ENCODE data around the gene ZMYM2. TPM values are rescaled to one million over a fixed set of nuclear protein-coding genes. Genes with fewer than 3 reads are reported as not detected.

The ZMYM2 gene
- polyA plus RNA-seq, 2 donors = 15.8 to 26.3 TPM

- no peak overlapping the region for H3K27ac ChIP-seq (ENCODE audit: low read depth in 2 of 2, low read length in 1 of 2)
- H3K27me3 ChIP-seq (ENCODE audit: control insufficient read depth in 1 of 2, insufficient read depth in 2 of 2, low read length in 2 of 2) = no peaks in the 10 kb centered on the region
- no peak overlapping the region for H3K4me3 ChIP-seq (ENCODE audit: low read depth in 1 of 2, low read length in 2 of 2)
- no peaks in the 10 kb centered on the region for H3K9me3 ChIP-seq (ENCODE audit: control insufficient read depth in 2 of 2, insufficient read depth in 1 of 2, low read depth in 1 of 2, low read length in 1 of 2)
- no peaks in the 10 kb centered on the region for H3K4me1 ChIP-seq (ENCODE audit: control insufficient read depth in 2 of 2, insufficient read depth in 2 of 2, low read length in 1 of 2)
- WGBS, 2 donors = 97 to 98% methylated on average over 7 of the region's 7 CpGs
- H3K36me3 ChIP-seq (ENCODE audit: control insufficient read depth in 2 of 2, insufficient read depth in 2 of 2, low read length in 1 of 2) = peaks cover 0 to 8% of the 10 kb centered on the region in 2 donors
Observed at GRCh38 chr13:20080377-20081164, 122.0 kb downstream of the ZMYM2 start.

GRCh38 chr13:20090349-20090748, 131.8 kb downstream of the ZMYM2 start:
- no peaks in the 10 kb centered on the region for H3K9me3 ChIP-seq (ENCODE audit: control insufficient read depth in 2 of 2, insufficient read depth in 1 of 2, low read depth in 1 of 2, low read length in 1 of 2)
- no peak overlapping the region for H3K4me3 ChIP-seq (ENCODE audit: low read depth in 1 of 2, low read length in 2 of 2)
- no peak overlapping the region for H3K27ac ChIP-seq (ENCODE audit: low read depth in 2 of 2, low read length in 1 of 2)
- H3K36me3 ChIP-seq (ENCODE audit: control insufficient read depth in 2 of 2, insufficient read depth in 2 of 2, low read length in 1 of 2) = no peaks in the 10 kb centered on the region
- WGBS, 2 donors = 34 to 50% methylated on average over 1 of the region's 1 CpG
- no peaks in the 10 kb centered on the region for H3K27me3 ChIP-seq (ENCODE audit: control insufficient read depth in 1 of 2, insufficient read depth in 2 of 2, low read length in 2 of 2)
- H3K4me1 ChIP-seq (ENCODE audit: control insufficient read depth in 2 of 2, insufficient read depth in 2 of 2, low read length in 1 of 2) = no peaks in the 10 kb centered on the region

- Histone ChIP-seq H3K4me3 (ENCODE audit: low read depth in 1 of 2, low read length in 2 of 2) (no peak overlapping the region), H3K27ac (ENCODE audit: low read depth in 2 of 2, low read length in 1 of 2) (no peak overlapping the region), H3K36me3 (ENCODE audit: control insufficient read depth in 2 of 2, insufficient read depth in 2 of 2, low read length in 1 of 2) (no peaks in the 10 kb centered on the region), H3K4me1 (ENCODE audit: control insufficient read depth in 2 of 2, insufficient read depth in 2 of 2, low read length in 1 of 2) (no peaks in the 10 kb centered on the region), H3K27me3 (ENCODE audit: control insufficient read depth in 1 of 2, insufficient read depth in 2 of 2, low read length in 2 of 2) (no peaks in the 10 kb centered on the region), H3K9me3 (ENCODE audit: control insufficient read depth in 2 of 2, insufficient read depth in 1 of 2, low read depth in 1 of 2, low read length in 1 of 2) (no peaks in the 10 kb centered on the region)
- WGBS, 2 donors = 48 to 55% methylated on average over 6 of the region's 6 CpGs
Observed at GRCh38 chr13:20093951-20094350, 135.4 kb downstream of the ZMYM2 start.

GRCh38 chr13:20099319-20099718, 140.8 kb downstream of the ZMYM2 start:
- H3K9me3 ChIP-seq (ENCODE audit: control insufficient read depth in 2 of 2, insufficient read depth in 1 of 2, low read depth in 1 of 2, low read length in 1 of 2) = no peaks in the 10 kb centered on the region
- no peak overlapping the region for H3K27ac ChIP-seq (ENCODE audit: low read depth in 2 of 2, low read length in 1 of 2)
- WGBS, 2 donors = 64 to 70% methylated on average over 9 of the region's 9 CpGs
- no peaks in the 10 kb centered on the region for H3K27me3 ChIP-seq (ENCODE audit: control insufficient read depth in 1 of 2, insufficient read depth in 2 of 2, low read length in 2 of 2)
- H3K4me3 ChIP-seq (ENCODE audit: low read depth in 1 of 2, low read length in 2 of 2) = no peak overlapping the region
- no peaks in the 10 kb centered on the region for H3K4me1 ChIP-seq (ENCODE audit: control insufficient read depth in 2 of 2, insufficient read depth in 2 of 2, low read length in 1 of 2)
- H3K36me3 ChIP-seq (ENCODE audit: control insufficient read depth in 2 of 2, insufficient read depth in 2 of 2, low read length in 1 of 2) = no peaks in the 10 kb centered on the region

- H3K4me3 ChIP-seq (ENCODE audit: low read depth in 1 of 2, low read length in 2 of 2) = no peak overlapping the region
- no peaks in the 10 kb centered on the region for H3K27me3 ChIP-seq (ENCODE audit: control insufficient read depth in 1 of 2, insufficient read depth in 2 of 2, low read length in 2 of 2)
- no peaks in the 10 kb centered on the region for H3K36me3 ChIP-seq (ENCODE audit: control insufficient read depth in 2 of 2, insufficient read depth in 2 of 2, low read length in 1 of 2)
- H3K27ac ChIP-seq (ENCODE audit: low read depth in 2 of 2, low read length in 1 of 2) = no peak overlapping the region
- H3K9me3 ChIP-seq (ENCODE audit: control insufficient read depth in 2 of 2, insufficient read depth in 1 of 2, low read depth in 1 of 2, low read length in 1 of 2) = no peaks in the 10 kb centered on the region
- 55 to 69% methylated on average over 8 of the region's 8 CpGs for WGBS, 2 donors
- no peaks in the 10 kb centered on the region for H3K4me1 ChIP-seq (ENCODE audit: control insufficient read depth in 2 of 2, insufficient read depth in 2 of 2, low read length in 1 of 2)
Observed at GRCh38 chr13:20101467-20102316, 143.2 kb downstream of the ZMYM2 start.

- H3K27ac ChIP-seq (ENCODE audit: low read depth in 2 of 2, low read length in 1 of 2) = no peak overlapping the region
- H3K4me3 ChIP-seq (ENCODE audit: low read depth in 1 of 2, low read length in 2 of 2) = no peak overlapping the region
- no peaks in the 10 kb centered on the region for H3K9me3 ChIP-seq (ENCODE audit: control insufficient read depth in 2 of 2, insufficient read depth in 1 of 2, low read depth in 1 of 2, low read length in 1 of 2)
- no peaks in the 10 kb centered on the region for H3K36me3 ChIP-seq (ENCODE audit: control insufficient read depth in 2 of 2, insufficient read depth in 2 of 2, low read length in 1 of 2)
- WGBS, 2 donors = 29 to 34% methylated on average over 9 of the region's 9 CpGs
- no peaks in the 10 kb centered on the region for H3K27me3 ChIP-seq (ENCODE audit: control insufficient read depth in 1 of 2, insufficient read depth in 2 of 2, low read length in 2 of 2)
- no peaks in the 10 kb centered on the region for H3K4me1 ChIP-seq (ENCODE audit: control insufficient read depth in 2 of 2, insufficient read depth in 2 of 2, low read length in 1 of 2)
Observed at GRCh38 chr13:20102525-20103180, 144.1 kb downstream of the ZMYM2 start.

GRCh38 chr13:20105161-20105689, 146.7 kb downstream of the ZMYM2 start:
- H3K36me3 ChIP-seq (ENCODE audit: control insufficient read depth in 2 of 2, insufficient read depth in 2 of 2, low read length in 1 of 2) = no peaks in the 10 kb centered on the region
- H3K27ac ChIP-seq (ENCODE audit: low read depth in 2 of 2, low read length in 1 of 2) = no peak overlapping the region
- no peaks in the 10 kb centered on the region for H3K27me3 ChIP-seq (ENCODE audit: control insufficient read depth in 1 of 2, insufficient read depth in 2 of 2, low read length in 2 of 2)
- H3K9me3 ChIP-seq (ENCODE audit: control insufficient read depth in 2 of 2, insufficient read depth in 1 of 2, low read depth in 1 of 2, low read length in 1 of 2) = no peaks in the 10 kb centered on the region
- no peaks in the 10 kb centered on the region for H3K4me1 ChIP-seq (ENCODE audit: control insufficient read depth in 2 of 2, insufficient read depth in 2 of 2, low read length in 1 of 2)
- WGBS, 2 donors = 84 to 89% methylated on average over 13 of the region's 13 CpGs
- H3K4me3 ChIP-seq (ENCODE audit: low read depth in 1 of 2, low read length in 2 of 2) = no peak overlapping the region

- no peak overlapping the region for H3K4me3 ChIP-seq (ENCODE audit: low read depth in 1 of 2, low read length in 2 of 2)
- H3K4me1 ChIP-seq (ENCODE audit: control insufficient read depth in 2 of 2, insufficient read depth in 2 of 2, low read length in 1 of 2) = no peaks in the 10 kb centered on the region
- H3K27me3 ChIP-seq (ENCODE audit: control insufficient read depth in 1 of 2, insufficient read depth in 2 of 2, low read length in 2 of 2) = no peaks in the 10 kb centered on the region
- H3K27ac ChIP-seq (ENCODE audit: low read depth in 2 of 2, low read length in 1 of 2) = no peak overlapping the region
- H3K9me3 ChIP-seq (ENCODE audit: control insufficient read depth in 2 of 2, insufficient read depth in 1 of 2, low read depth in 1 of 2, low read length in 1 of 2) = no peaks in the 10 kb centered on the region
- WGBS, 2 donors = 12 to 18% methylated on average over 4 of the region's 4 CpGs
- no peaks in the 10 kb centered on the region for H3K36me3 ChIP-seq (ENCODE audit: control insufficient read depth in 2 of 2, insufficient read depth in 2 of 2, low read length in 1 of 2)
Observed at GRCh38 chr13:20106742-20107141, 148.2 kb downstream of the ZMYM2 start.

- Histone ChIP-seq H3K27me3 (ENCODE audit: control insufficient read depth in 1 of 2, insufficient read depth in 2 of 2, low read length in 2 of 2) (no peaks in the 10 kb centered on the region), H3K36me3 (ENCODE audit: control insufficient read depth in 2 of 2, insufficient read depth in 2 of 2, low read length in 1 of 2) (no peaks in the 10 kb centered on the region), H3K27ac (ENCODE audit: low read depth in 2 of 2, low read length in 1 of 2) (no peak overlapping the region), H3K4me1 (ENCODE audit: control insufficient read depth in 2 of 2, insufficient read depth in 2 of 2, low read length in 1 of 2) (no peaks in the 10 kb centered on the region), H3K9me3 (ENCODE audit: control insufficient read depth in 2 of 2, insufficient read depth in 1 of 2, low read depth in 1 of 2, low read length in 1 of 2) (no peaks in the 10 kb centered on the region), H3K4me3 (ENCODE audit: low read depth in 1 of 2, low read length in 2 of 2) (no peak overlapping the region)
- 78 to 88% methylated on average over 2 of the region's 2 CpGs for WGBS, 2 donors
Observed at GRCh38 chr13:20109037-20109436, 150.5 kb downstream of the ZMYM2 start.
